Lung (tissue), 12 donors: ENCODE data around the gene OR5AN1. TPM values are rescaled to one million over a fixed set of nuclear protein-coding genes. Genes with fewer than 3 reads are reported as not detected.

Experiments
- ATAC-seq: fragments of 200-7000 bp; cut with Tn5 transposase; one replicate; pipeline ENCODE4 v1.9.1; 2020; ENCODE audit warnings: moderate number of reproducible peaks; ENCODE audit not compliant: insufficient read depth, low FRiP score
- DNase-seq, 3 donors: peaks; one replicate each; pipeline ENCODE4 v3.0.0-alpha.2; 2013 to 2017
- H3K27ac ChIP-seq, 2 donors: one replicate each; pipeline ENCODE4 v1.5.1; 2013; ENCODE audit warnings: mild to moderate bottlenecking in 2 of 2, moderate library complexity in 2 of 2, control low read depth in 1 of 2, inconsistent platforms in 1 of 2, low read depth in 1 of 2, low read length in 1 of 2
- H3K27me3 ChIP-seq, 3 donors: one replicate each; pipeline ENCODE4 v1.5.1; 2013; ENCODE audit warnings: low read length in 2 of 3; ENCODE audit not compliant: control insufficient read depth in 3 of 3, insufficient read depth in 3 of 3
- H3K36me3 ChIP-seq, 4 donors: one replicate each; pipeline ENCODE4 v1.5.1; 2013; ENCODE audit warnings: low read length in 4 of 4, mild to moderate bottlenecking in 1 of 4, moderate library complexity in 1 of 4; ENCODE audit not compliant: control insufficient read depth in 4 of 4, insufficient read depth in 4 of 4
- H3K4me1 ChIP-seq, 5 donors: one replicate each; pipeline ENCODE4 v1.5.1; 2013; ENCODE audit warnings: low read length in 5 of 5, mild to moderate bottlenecking in 2 of 5, moderate library complexity in 1 of 5; ENCODE audit not compliant: control insufficient read depth in 5 of 5, insufficient read depth in 5 of 5
- H3K4me3 ChIP-seq: one replicate; pipeline ENCODE4 v1.5.1; 2013; ENCODE audit warnings: mild to moderate bottlenecking, control low read depth, moderate library complexity
- H3K9ac ChIP-seq, 2 donors: one replicate each; pipeline ENCODE4 v1.5.1; 2013; ENCODE audit warnings: low read length in 2 of 2, control low read depth in 1 of 2; ENCODE audit not compliant: insufficient read depth in 1 of 2
- H3K9me3 ChIP-seq, 4 donors: one replicate each; pipeline ENCODE4 v1.5.1; 2013; ENCODE audit warnings: low read length in 3 of 4, mild to moderate bottlenecking in 1 of 4, moderate library complexity in 1 of 4; ENCODE audit not compliant: control insufficient read depth in 4 of 4, insufficient read depth in 3 of 4
- CTCF ChIP-seq: IDR thresholded peaks from 2 replicates; pipeline ENCODE4 v1.5.1; 2012; ENCODE audit warnings: mild to moderate bottlenecking; ENCODE audit errors: control extremely low read depth, extremely low read depth
- WGBS, 2 donors: extraction: QIAGEN DNeasy Blood & Tissue Kit; methylation state at CpG; one replicate each; pipeline ENCODE4 v1.1.7; 2013; 5-methylcytosine and 5-hydroxymethylcytosine counted together
- polyA plus RNA-seq, 2 donors: library from polyadenylated mRNA; stranded (reverse); fragments of 200-250 nt; gene quantifications; one replicate each; pipeline ENCODE4 v1.2.1, GENCODE V29; 2013
- total RNA-seq, 2 donors: library from RNA; depleted of rRNA in 1 of 2; stranded (reverse); fragments of >200 nt in 1 of 2; gene quantifications; one replicate each; pipeline ENCODE4 v1.2.1, GENCODE V29; 2014 to 2021
- donor health status: control.
- donor health status: control.
- donor health status: Bipolar disorder and iron deficiency.
- donor health status: healthy.
- donor health status: DM: yes; HTN: yes; CAD: no.

The OR5AN1 gene
- total and polyA plus RNA-seq, 4 donors: 0.03 TPM; not detected in 3

GRCh38 chr11:59416613-59417012, 57.9 kb downstream of the OR5AN1 start:
- Histone ChIP-seq H3K27me3 (no peaks in the 10 kb centered on the region), H3K4me3 (no peak overlapping the region), H3K4me1 (no peaks in the 10 kb centered on the region), H3K9ac (no peak overlapping the region), H3K36me3 (no peaks in the 10 kb centered on the region), H3K27ac (no peak overlapping the region), H3K9me3 (no peaks in the 10 kb centered on the region)
- DNase-seq (no peak), ATAC-seq (no peak)
- no peak for TF ChIP-seq CTCF
- WGBS, 2 donors: 89 to 94% methylated on average over 5 of the region's 5 CpGs

GRCh38 chr11:59417023-59417422, 58.3 kb downstream of the OR5AN1 start:
- Histone ChIP-seq H3K9ac (no peak overlapping the region), H3K27ac (no peak overlapping the region), H3K27me3 (no peaks in the 10 kb centered on the region), H3K4me3 (no peak overlapping the region), H3K4me1 (no peaks in the 10 kb centered on the region), H3K36me3 (no peaks in the 10 kb centered on the region), H3K9me3 (no peaks in the 10 kb centered on the region)
- ATAC-seq (no peak), DNase-seq (no peak)
- no peak for TF ChIP-seq CTCF
- WGBS, 2 donors: 62 to 71% methylated on average over 5 of the region's 5 CpGs

GRCh38 chr11:59418156-59418555, 59.5 kb downstream of the OR5AN1 start:
- ATAC-seq (no peak), DNase-seq (no peak)
- Histone ChIP-seq H3K27ac (no peak overlapping the region), H3K4me3 (no peak overlapping the region), H3K9ac (no peak overlapping the region), H3K9me3 (no peaks in the 10 kb centered on the region), H3K36me3 (no peaks in the 10 kb centered on the region), H3K27me3 (no peaks in the 10 kb centered on the region), H3K4me1 (no peaks in the 10 kb centered on the region)
- WGBS, 2 donors: 82 to 95% methylated on average over 2 of the region's 2 CpGs
- no peak for TF ChIP-seq CTCF

Other genes with a start within 250 kb of the OR5AN1 start
- 10 to 100 TPM; 34.1 to 73.3 TPM for gene FAM111A, start 216.0 kb upstream of the OR5AN1 start, total RNA-seq
- 10 to 100 TPM; 14.9 to 44.8 TPM for gene FAM111A, start 216.0 kb upstream of the OR5AN1 start, polyA plus RNA-seq
- gene DTX4, start 186.8 kb upstream of the OR5AN1 start, total RNA-seq: 10 to 100 TPM; 44.6 to 51.6 TPM
- 10 to 100 TPM; 14.7 to 25.0 TPM for gene DTX4, start 186.8 kb upstream of the OR5AN1 start, polyA plus RNA-seq
- 10 to 100 TPM; 28.1 to 45.6 TPM for gene MPEG1, start 146.0 kb upstream of the OR5AN1 start, total RNA-seq
- 10 to 100 TPM in 1 of 2 donors, 1 to 10 TPM in 1; 7.0 to 63.5 TPM for gene MPEG1, start 146.0 kb upstream of the OR5AN1 start, polyA plus RNA-seq
- gene OR5A2, start 67.5 kb downstream of the OR5AN1 start, total RNA-seq: not detected
- not detected for gene OR5A2, start 67.5 kb downstream of the OR5AN1 start, polyA plus RNA-seq
- gene OR5A1, start 77.6 kb downstream of the OR5AN1 start, total RNA-seq: not detected
- not detected for gene OR5A1, start 77.6 kb downstream of the OR5AN1 start, polyA plus RNA-seq
- gene OR4D6, start 98.1 kb downstream of the OR5AN1 start, total RNA-seq: not detected
- not detected for gene OR4D6, start 98.1 kb downstream of the OR5AN1 start, polyA plus RNA-seq
- not detected for gene OR4D10, start 114.4 kb downstream of the OR5AN1 start, total RNA-seq
- gene OR4D10, start 114.4 kb downstream of the OR5AN1 start, polyA plus RNA-seq: not detected
- gene OR4D11, start 144.7 kb downstream of the OR5AN1 start, total RNA-seq: not detected
- gene OR4D11, start 144.7 kb downstream of the OR5AN1 start, polyA plus RNA-seq: not detected
- not detected for gene OR4D9, start 152.6 kb downstream of the OR5AN1 start, total RNA-seq
- not detected for gene OR4D9, start 152.6 kb downstream of the OR5AN1 start, polyA plus RNA-seq